ENCODE results near the gene BANF2.
A peak's percentile ranks its signal among the peaks of the same experiment; 100 is the strongest.

Gene BANF2

DNA sequence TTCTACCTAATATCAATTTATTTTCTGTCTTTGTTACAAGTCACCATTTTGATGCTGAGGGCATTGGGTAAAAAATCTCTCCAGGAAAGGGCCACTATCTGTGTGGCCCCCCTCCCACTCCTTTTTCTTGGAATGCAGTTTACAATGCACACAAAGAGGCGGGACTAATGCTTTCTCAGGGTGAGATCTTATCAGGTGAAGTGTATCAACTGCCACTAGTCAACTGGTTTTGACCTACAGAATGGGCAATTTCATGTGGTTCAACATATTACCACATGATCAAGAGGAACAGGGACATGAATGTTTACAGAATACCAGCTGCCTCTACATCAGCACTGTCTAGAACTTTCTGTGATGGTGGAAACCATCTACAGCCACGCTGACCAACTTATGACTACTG, 21.5 kb upstream of the BANF2 start:
- Histone ChIP-seq H3K4me2 (ENCODE audit: low read length) (no peak overlapping the region), H2AFZ (no peak overlapping the region), H3K36me3 (ENCODE audit: control insufficient read depth, insufficient read depth, low read length) (no peaks in the 10 kb centered on the region), H3K27me3 (ENCODE audit: control insufficient read depth, insufficient read depth, low read length) (no peaks in the 10 kb centered on the region), H3K9me3 (ENCODE audit: control insufficient read depth, low read length) (no peaks in the 10 kb centered on the region), H3K4me3 (ENCODE audit: low read depth, low read length) (no peak overlapping the region), H3K79me2 (peaks cover 65% of the 10 kb centered on the region), H3K9ac (no peak overlapping the region), H3K27ac (no peak overlapping the region), H3K4me1 (peaks cover 7% of the 10 kb centered on the region)
- TF ChIP-seq, protein P1, sequence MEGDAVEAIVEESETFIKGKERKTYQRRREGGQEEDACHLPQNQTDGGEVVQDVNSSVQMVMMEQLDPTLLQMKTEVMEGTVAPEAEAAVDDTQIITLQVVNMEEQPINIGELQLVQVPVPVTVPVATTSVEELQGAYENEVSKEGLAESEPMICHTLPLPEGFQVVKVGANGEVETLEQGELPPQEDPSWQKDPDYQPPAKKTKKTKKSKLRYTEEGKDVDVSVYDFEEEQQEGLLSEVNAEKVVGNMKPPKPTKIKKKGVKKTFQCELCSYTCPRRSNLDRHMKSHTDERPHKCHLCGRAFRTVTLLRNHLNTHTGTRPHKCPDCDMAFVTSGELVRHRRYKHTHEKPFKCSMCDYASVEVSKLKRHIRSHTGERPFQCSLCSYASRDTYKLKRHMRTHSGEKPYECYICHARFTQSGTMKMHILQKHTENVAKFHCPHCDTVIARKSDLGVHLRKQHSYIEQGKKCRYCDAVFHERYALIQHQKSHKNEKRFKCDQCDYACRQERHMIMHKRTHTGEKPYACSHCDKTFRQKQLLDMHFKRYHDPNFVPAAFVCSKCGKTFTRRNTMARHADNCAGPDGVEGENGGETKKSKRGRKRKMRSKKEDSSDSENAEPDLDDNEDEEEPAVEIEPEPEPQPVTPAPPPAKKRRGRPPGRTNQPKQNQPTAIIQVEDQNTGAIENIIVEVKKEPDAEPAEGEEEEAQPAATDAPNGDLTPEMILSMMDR (IDR thresholded peaks at IDR 0.05): no peak

GRCh38 chr20:17678886-17679285, 20.9 kb upstream of the BANF2 start:
- H3K27ac ChIP-seq: no peak overlapping the region
- H3K36me3 ChIP-seq (ENCODE audit: control insufficient read depth, insufficient read depth, low read length): no peaks in the 10 kb centered on the region
- H3K4me1 ChIP-seq: peaks cover 7% of the 10 kb centered on the region
- H3K27me3 ChIP-seq (ENCODE audit: control insufficient read depth, insufficient read depth, low read length): no peaks in the 10 kb centered on the region
- H3K79me2 ChIP-seq: peaks cover 59% of the 10 kb centered on the region
- TF ChIP-seq, protein P1 (IDR thresholded peaks at IDR 0.05): no peak
- no peaks in the 10 kb centered on the region for H3K9me3 ChIP-seq (ENCODE audit: control insufficient read depth, low read length)
- H2AFZ ChIP-seq: no peak overlapping the region
- H3K9ac ChIP-seq: no peak overlapping the region
- H3K4me3 ChIP-seq (ENCODE audit: low read depth, low read length): no peak overlapping the region
- H3K4me2 ChIP-seq (ENCODE audit: low read length): no peak overlapping the region

DNA sequence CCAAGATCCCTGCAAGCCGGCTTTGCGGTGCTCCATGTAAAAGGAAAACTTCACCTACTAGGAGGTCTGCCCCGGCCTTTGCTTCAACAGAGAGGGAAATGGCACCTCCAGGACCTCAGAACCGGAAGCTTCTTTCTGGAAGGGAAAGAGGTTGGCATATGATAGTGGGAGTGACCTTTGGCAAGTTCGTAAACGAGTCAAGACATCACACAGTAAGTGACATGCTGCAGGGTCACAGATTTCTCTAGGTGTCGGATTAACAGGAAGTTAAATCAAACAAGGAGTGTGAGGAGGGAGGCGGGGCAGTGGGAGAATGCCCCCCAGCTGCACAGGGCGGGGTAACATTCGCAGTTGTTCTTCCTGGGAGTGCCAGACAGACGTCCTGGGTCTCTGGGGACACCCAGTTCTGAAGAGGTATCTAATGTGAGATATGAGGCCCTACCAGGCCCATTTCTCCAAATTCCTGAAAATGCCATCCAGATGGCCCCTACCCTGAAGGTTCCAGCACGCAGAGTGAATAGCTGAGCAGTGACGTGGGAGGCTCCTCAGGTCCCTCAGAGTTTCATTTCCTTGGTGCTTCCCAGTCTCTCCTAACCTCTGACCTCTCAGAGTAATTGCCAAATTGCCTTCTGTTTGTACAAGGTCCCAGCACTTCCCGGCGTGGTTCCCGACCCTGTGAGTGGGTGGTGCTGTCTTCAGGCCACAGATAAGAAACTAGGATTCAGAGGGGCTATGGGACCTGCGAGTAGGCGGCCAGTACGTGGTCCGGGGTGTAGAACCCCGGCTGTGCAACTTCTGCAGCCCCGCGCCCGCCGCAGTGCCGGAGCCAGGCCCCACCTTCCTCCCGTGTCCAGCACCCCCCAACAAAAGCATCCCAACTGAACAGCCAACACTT, 19.6 kb upstream of the BANF2 start:
- TF ChIP-seq, protein P1 (IDR thresholded peaks at IDR 0.05): no peak
- Histone ChIP-seq H2AFZ (peak overlapping the region; percentile 56), H3K4me2 (ENCODE audit: low read length) (peak overlapping the region; percentile 81), H3K36me3 (ENCODE audit: control insufficient read depth, insufficient read depth, low read length) (no peaks in the 10 kb centered on the region), H3K27me3 (ENCODE audit: control insufficient read depth, insufficient read depth, low read length) (no peaks in the 10 kb centered on the region), H3K9me3 (ENCODE audit: control insufficient read depth, low read length) (no peaks in the 10 kb centered on the region), H3K9ac (no peak overlapping the region), H3K4me3 (ENCODE audit: low read depth, low read length) (peak overlapping the region; percentile 60), H3K27ac (peak overlapping the region; percentile 83), H3K4me1 (peaks cover 7% of the 10 kb centered on the region), H3K79me2 (peaks cover 47% of the 10 kb centered on the region)

- no peaks in the 10 kb centered on the region for H3K36me3 ChIP-seq (ENCODE audit: control insufficient read depth, insufficient read depth, low read length)
- H3K9me3 ChIP-seq (ENCODE audit: control insufficient read depth, low read length): no peaks in the 10 kb centered on the region
- peak overlapping the region; percentile 81 for H3K4me2 ChIP-seq (ENCODE audit: low read length)
- H3K79me2 ChIP-seq: peaks cover 38% of the 10 kb centered on the region
- peaks cover 7% of the 10 kb centered on the region for H3K4me1 ChIP-seq
- H2AFZ ChIP-seq: peak overlapping the region; percentile 61
- H3K27me3 ChIP-seq (ENCODE audit: control insufficient read depth, insufficient read depth, low read length): no peaks in the 10 kb centered on the region
- peak overlapping the region; percentile 83 for H3K27ac ChIP-seq
- TF ChIP-seq, protein P1 (IDR thresholded peaks at IDR 0.05): peak; percentile 28
- no peak overlapping the region for H3K9ac ChIP-seq
- H3K4me3 ChIP-seq (ENCODE audit: low read depth, low read length): peak overlapping the region; percentile 60
Measured at GRCh38 chr20:17680836-17681725, 18.7 kb upstream of the BANF2 start.

All from parathyroid adenoma (tissue), 2 donors.